Measurements from ENCODE around the gene RPTOR. TPM values are rescaled to one million over a fixed set of nuclear protein-coding genes. Genes with fewer than 3 reads are reported as not detected.

The RPTOR gene
- total RNA-seq, 1 experiment from 2014 or later, result 30.6 TPM

DNA sequence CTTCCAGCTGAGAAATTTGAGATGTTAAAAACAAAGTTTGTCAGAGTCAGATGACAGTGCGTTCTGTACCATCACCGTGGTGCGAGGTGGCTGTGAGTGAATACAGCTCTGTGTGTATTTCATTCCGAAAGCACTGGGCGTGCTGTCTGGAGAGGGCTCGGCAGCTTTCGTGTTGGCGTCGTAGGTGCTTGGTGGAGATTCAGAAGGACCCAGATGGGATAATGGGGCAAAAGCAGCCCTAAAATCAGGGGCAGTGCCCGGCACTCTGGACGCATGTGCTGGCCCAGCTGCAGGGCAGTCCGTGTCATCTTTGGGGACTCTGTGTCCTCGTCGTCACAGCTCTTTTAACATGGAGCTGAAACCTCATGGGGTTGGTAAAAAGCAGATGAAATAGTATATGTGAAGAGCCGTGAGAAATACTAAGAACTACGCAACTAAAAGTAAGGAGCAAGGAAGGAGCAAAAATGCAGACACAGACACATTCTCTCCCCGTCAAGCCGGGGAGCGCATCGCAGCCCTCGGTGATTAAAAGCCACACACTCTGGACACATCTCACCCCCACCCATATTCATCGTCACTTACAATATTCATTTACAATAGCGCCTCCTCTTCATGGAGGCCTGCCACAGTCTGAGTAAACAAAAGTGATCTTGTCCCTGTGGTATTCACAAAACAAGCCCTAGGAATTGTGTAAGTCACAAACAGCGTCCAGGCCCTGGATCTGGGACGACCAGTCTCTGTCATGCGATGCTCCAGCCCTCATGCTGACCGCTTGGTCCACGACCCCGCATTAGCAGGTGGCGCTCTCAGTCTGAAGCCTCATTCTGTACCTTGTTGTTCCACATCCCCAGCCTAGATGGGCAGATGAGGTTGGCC is 206.7 kb downstream of the RPTOR start:
- no peaks in the 10 kb centered on the region for H3K9me3 ChIP-seq (ENCODE audit: low read length)
- no peak overlapping the region for H3K27ac ChIP-seq (ENCODE audit: low read length)
- no peaks in the 10 kb centered on the region for H3K36me3 ChIP-seq (ENCODE audit: insufficient read depth, low read length)
- no peaks in the 10 kb centered on the region for H3K27me3 ChIP-seq (ENCODE audit: low read length)
- H2AFZ ChIP-seq (ENCODE audit: low read length), result no peak overlapping the region
- peaks cover 10% of the 10 kb centered on the region for H3K79me2 ChIP-seq (ENCODE audit: low read length)
- H4K20me1 ChIP-seq (ENCODE audit: insufficient read depth, low read depth, low read length), result no peaks in the 10 kb centered on the region
- DNase-seq, result no peak
- H3K4me2 ChIP-seq (ENCODE audit: low read depth, low read length, poor library complexity, severe bottlenecking), result no peak overlapping the region
- H3K9me2 ChIP-seq (replicated peaks; ENCODE audit: insufficient read depth, low read length), result no peaks in the 10 kb centered on the region
- H3K4me1 ChIP-seq (ENCODE audit: low read length), result no peaks in the 10 kb centered on the region
- no peak overlapping the region for H3K9ac ChIP-seq (ENCODE audit: low read length)
- no peak overlapping the region for H3K4me3 ChIP-seq (ENCODE audit: low read length)

DNA sequence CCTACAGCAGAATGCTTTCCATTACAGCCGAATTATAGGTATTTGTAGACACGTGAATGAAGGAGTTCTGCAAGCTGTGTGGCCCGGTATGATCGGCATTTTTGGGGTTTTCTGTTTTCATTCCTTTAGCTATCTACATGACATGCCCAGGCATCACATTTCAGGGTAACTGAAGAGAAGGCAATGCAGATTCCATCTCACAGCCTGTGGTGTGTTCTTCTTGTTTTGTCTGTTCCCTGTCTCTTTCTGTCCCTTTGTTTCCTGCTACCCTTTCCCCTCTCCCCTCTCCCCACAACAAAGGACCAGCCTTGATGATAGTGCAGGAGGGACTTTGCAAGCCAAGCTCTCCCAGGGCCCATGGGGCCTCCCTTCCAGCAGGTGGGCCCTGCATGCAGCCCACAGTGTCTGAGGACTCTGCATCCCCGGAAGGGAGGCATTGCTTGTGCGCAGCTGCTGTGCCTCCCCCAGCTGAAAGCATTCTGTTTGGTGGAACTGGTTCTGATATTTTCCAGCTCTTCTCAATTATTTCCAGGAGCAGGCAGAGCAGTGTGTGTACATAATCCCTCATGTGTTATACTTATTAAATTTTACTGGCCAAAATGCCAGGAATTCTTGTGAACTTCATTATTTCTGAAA is 207.4 kb downstream of the RPTOR start:
- no peaks in the 10 kb centered on the region for H3K36me3 ChIP-seq (ENCODE audit: insufficient read depth, low read length)
- H3K9me2 ChIP-seq (replicated peaks; ENCODE audit: insufficient read depth, low read length), result no peaks in the 10 kb centered on the region
- H3K9ac ChIP-seq (ENCODE audit: low read length), result no peak overlapping the region
- no peak overlapping the region for H3K4me3 ChIP-seq (ENCODE audit: low read length)
- no peak for DNase-seq
- H2AFZ ChIP-seq (ENCODE audit: low read length), result no peak overlapping the region
- H3K4me2 ChIP-seq (ENCODE audit: low read depth, low read length, poor library complexity, severe bottlenecking), result no peak overlapping the region
- H3K27me3 ChIP-seq (ENCODE audit: low read length), result no peaks in the 10 kb centered on the region
- H3K79me2 ChIP-seq (ENCODE audit: low read length), result peaks cover 5% of the 10 kb centered on the region
- no peaks in the 10 kb centered on the region for H4K20me1 ChIP-seq (ENCODE audit: insufficient read depth, low read depth, low read length)
- peak overlapping the region; percentile 31; the same call in 1 of the 2 replicates for H3K27ac ChIP-seq (ENCODE audit: low read length)
- no peaks in the 10 kb centered on the region for H3K9me3 ChIP-seq (ENCODE audit: low read length)
- H3K4me1 ChIP-seq (ENCODE audit: low read length), result no peaks in the 10 kb centered on the region

DNA sequence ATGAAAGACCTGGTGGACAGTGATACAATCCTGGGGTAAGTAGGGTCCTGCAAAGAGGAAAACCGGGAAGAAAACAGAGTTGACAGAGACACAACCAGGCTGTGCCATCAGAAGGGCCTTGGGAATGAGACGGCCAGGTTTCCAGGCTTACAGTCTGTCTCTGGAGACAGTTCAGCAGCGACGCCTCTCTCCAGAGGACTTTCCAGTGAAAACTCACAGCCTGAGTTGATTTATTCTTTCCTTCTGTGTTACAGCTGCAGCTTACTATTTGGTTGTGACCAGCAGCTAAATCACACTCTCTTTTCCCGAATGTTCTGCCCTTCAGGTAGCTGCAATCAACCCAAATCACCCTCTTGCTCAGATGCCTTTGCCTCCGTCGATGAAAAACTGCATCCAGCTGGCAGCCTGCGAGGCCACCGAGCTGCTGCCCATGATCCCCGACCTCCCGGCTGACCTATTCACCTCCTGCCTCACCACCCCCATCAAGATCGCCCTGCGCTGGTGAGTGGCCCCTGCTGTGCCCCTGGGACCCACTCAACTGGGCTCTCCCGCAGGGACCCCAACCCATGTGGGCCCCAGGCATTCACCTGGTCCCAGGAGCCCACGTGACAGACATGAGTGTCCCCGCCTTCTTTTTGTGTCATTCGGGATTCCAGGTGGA is 209.2 kb downstream of the RPTOR start:
- DNase-seq, result no peak
- H3K4me2 ChIP-seq (ENCODE audit: low read depth, low read length, poor library complexity, severe bottlenecking), result no peak overlapping the region
- peaks cover 8% of the 10 kb centered on the region for H3K79me2 ChIP-seq (ENCODE audit: low read length)
- no peaks in the 10 kb centered on the region for H3K27me3 ChIP-seq (ENCODE audit: low read length)
- no peak overlapping the region for H3K4me3 ChIP-seq (ENCODE audit: low read length)
- no peaks in the 10 kb centered on the region for H3K36me3 ChIP-seq (ENCODE audit: insufficient read depth, low read length)
- peaks cover 10% of the 10 kb centered on the region for H3K4me1 ChIP-seq (ENCODE audit: low read length)
- H3K9me3 ChIP-seq (ENCODE audit: low read length), result no peaks in the 10 kb centered on the region
- no peaks in the 10 kb centered on the region for H4K20me1 ChIP-seq (ENCODE audit: insufficient read depth, low read depth, low read length)
- no peak overlapping the region for H3K9ac ChIP-seq (ENCODE audit: low read length)
- H3K9me2 ChIP-seq (replicated peaks; ENCODE audit: insufficient read depth, low read length), result no peaks in the 10 kb centered on the region
- H3K27ac ChIP-seq (ENCODE audit: low read length), result no peak overlapping the region
- H2AFZ ChIP-seq (ENCODE audit: low read length), result no peak overlapping the region

DNA sequence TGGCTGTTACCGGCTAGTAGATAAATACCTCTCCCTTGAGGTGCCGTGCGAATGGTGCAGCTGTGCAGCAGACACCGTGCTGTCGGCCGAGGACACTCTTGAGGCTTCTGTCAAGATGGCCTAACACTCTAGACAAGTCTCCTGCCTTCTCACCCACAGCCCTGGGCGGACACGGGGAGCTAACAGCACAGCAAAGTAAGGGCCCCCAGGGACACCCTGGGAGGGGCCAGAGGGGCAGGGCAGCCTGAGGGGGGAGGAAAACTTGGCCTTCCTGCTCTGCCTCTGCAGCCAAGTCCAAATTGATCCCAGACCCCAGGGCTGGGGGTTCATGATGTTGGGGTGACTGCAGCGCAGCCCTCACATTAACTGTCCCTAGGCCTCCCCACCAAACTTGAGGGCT is 210.2 kb downstream of the RPTOR start:
- Histone ChIP-seq H4K20me1 (ENCODE audit: insufficient read depth, low read depth, low read length) (no peaks in the 10 kb centered on the region), H3K4me3 (ENCODE audit: low read length) (no peak overlapping the region), H3K79me2 (ENCODE audit: low read length) (peaks cover 16% of the 10 kb centered on the region), H3K9ac (ENCODE audit: low read length) (no peak overlapping the region), H2AFZ (ENCODE audit: low read length) (no peak overlapping the region), H3K4me2 (ENCODE audit: low read depth, low read length, poor library complexity, severe bottlenecking) (no peak overlapping the region), H3K36me3 (ENCODE audit: insufficient read depth, low read length) (no peaks in the 10 kb centered on the region), H3K4me1 (ENCODE audit: low read length) (peaks cover 21% of the 10 kb centered on the region), H3K9me2 (replicated peaks; ENCODE audit: insufficient read depth, low read length) (no peaks in the 10 kb centered on the region), H3K9me3 (ENCODE audit: low read length) (no peaks in the 10 kb centered on the region), H3K27ac (ENCODE audit: low read length) (no peak overlapping the region), H3K27me3 (ENCODE audit: low read length) (no peaks in the 10 kb centered on the region)
- no peak for DNase-seq

DNA sequence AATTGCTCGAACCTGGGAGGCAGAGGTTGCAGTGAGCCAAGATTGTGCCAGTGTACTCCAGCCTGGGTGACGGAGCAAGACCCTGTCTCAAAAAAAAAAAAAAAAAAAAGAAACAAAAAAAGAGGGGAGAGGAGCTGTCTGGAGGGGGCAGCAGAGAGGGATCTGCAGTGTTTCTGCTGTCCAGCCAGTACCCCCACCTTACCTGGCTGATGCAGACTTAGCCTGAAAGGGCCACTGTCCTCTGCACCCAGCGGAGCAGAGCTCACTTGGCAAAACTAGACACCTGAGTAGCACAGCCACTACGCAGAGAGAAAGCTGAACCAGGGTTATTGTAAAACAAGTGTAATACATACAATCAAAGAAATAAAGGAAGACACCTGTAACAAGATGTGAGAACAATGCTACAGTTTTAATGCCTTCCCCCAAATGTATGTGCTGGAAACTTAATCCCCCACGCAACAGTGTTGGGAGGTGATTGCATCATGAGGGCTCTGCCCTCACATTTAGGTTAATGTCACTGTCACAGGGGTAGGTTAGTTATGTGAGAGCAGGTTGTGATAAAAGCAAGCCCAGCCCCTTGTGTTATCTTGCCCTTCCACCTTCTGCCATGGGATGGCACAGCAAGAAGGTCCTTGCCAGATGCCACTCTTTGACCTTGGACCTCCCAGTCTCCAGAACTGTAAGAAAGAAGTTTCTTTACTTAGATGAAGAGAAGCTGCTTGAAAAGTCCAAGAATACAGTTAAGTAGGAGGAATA is 211.2 kb downstream of the RPTOR start:
- Histone ChIP-seq H3K9me2 (replicated peaks; ENCODE audit: insufficient read depth, low read length) (no peaks in the 10 kb centered on the region), H3K9ac (ENCODE audit: low read length) (no peak overlapping the region), H3K27ac (ENCODE audit: low read length) (0 out of 2 replicates have a peak overlapping the region, but pooled peaks have one; percentile 44), H3K27me3 (ENCODE audit: low read length) (no peaks in the 10 kb centered on the region), H3K36me3 (ENCODE audit: insufficient read depth, low read length) (no peaks in the 10 kb centered on the region), H3K79me2 (ENCODE audit: low read length) (peaks cover 18% of the 10 kb centered on the region), H3K4me1 (ENCODE audit: low read length) (peaks cover 30% of the 10 kb centered on the region), H2AFZ (ENCODE audit: low read length) (no peak overlapping the region), H3K4me2 (ENCODE audit: low read depth, low read length, poor library complexity, severe bottlenecking) (no peak overlapping the region), H4K20me1 (ENCODE audit: insufficient read depth, low read depth, low read length) (no peaks in the 10 kb centered on the region), H3K9me3 (ENCODE audit: low read length) (no peaks in the 10 kb centered on the region), H3K4me3 (ENCODE audit: low read length) (no peak overlapping the region)
- DNase-seq, result peak; percentile 59

DNA sequence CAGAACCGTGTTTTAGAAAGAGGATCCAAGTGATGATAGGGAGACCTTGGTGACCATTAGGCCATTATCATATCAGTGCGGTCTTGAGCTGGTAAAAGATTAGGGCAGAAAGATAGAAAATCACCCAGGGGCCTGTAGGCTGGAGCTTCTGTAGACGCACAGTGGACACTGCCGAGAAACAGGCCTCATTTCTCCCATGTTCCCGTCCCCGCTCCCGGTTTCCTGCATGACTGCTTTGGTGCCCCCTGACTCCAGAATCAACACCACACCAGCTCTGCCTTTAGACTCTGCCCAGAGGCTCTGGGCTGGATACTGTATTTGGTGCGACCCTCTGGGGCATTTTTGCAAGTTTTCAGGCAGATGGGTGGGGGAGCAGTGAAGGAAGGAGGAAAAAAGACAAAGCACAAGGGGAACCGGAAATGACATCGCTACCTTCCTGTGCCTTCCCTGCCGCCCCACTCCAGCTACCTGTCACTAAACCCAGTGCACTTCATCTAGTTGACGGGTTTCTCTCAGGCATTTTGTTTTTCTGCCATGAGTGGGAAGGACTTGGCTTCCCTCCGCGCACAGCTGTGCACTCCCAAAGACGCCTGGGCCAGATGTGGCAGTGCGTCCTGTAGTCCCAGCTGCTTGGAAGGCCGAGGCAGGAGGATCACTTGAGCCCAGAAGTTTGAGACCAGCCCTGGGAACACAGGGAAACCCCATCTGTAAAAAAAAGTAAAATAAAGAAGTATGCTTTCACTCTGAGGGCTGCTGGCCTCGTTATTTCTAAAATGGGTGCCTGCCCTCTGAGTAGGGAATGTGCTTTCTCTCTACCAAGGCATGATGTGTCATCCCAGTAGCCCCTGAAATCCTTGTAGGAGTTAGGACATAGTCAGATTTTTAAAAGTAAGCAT is 214.1 kb downstream of the RPTOR start:
- Histone ChIP-seq H3K27me3 (ENCODE audit: low read length) (no peaks in the 10 kb centered on the region), H3K4me1 (ENCODE audit: low read length) (peaks cover 49% of the 10 kb centered on the region), H2AFZ (ENCODE audit: low read length) (no peak overlapping the region), H3K4me2 (ENCODE audit: low read depth, low read length, poor library complexity, severe bottlenecking) (peak overlapping the region; percentile 60), H3K9me2 (replicated peaks; ENCODE audit: insufficient read depth, low read length) (no peaks in the 10 kb centered on the region), H3K36me3 (ENCODE audit: insufficient read depth, low read length) (no peaks in the 10 kb centered on the region), H3K4me3 (ENCODE audit: low read length) (no peak overlapping the region), H3K9ac (ENCODE audit: low read length) (peak overlapping the region; percentile 32), H3K9me3 (ENCODE audit: low read length) (no peaks in the 10 kb centered on the region; the same call in 1 of the 2 replicates), H3K79me2 (ENCODE audit: low read length) (peaks cover 39% of the 10 kb centered on the region), H4K20me1 (ENCODE audit: insufficient read depth, low read depth, low read length) (no peaks in the 10 kb centered on the region), H3K27ac (ENCODE audit: low read length) (peak overlapping the region; percentile 77)
- DNase-seq, result no peak

DNA sequence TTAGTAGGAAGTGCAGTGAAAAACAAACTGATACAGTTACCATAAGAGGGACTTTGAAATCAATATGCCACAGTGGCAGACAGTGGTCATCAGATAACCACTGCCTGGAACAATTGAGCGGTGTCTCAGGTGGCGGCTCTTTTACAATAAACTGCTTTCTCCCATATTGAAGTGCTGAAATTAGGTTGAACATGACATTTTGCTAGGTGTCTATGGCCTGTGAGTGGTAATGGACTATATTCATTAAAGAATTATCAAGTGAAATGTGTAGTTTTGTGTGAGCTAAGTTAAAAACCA is 214.7 kb downstream of the RPTOR start:
- Histone ChIP-seq H4K20me1 (ENCODE audit: insufficient read depth, low read depth, low read length) (no peaks in the 10 kb centered on the region), H3K9ac (ENCODE audit: low read length) (peak overlapping the region; percentile 32), H3K4me3 (ENCODE audit: low read length) (no peak overlapping the region), H3K4me2 (ENCODE audit: low read depth, low read length, poor library complexity, severe bottlenecking) (peak overlapping the region; percentile 60), H2AFZ (ENCODE audit: low read length) (no peak overlapping the region), H3K36me3 (ENCODE audit: insufficient read depth, low read length) (no peaks in the 10 kb centered on the region), H3K27me3 (ENCODE audit: low read length) (no peaks in the 10 kb centered on the region), H3K9me2 (replicated peaks; ENCODE audit: insufficient read depth, low read length) (no peaks in the 10 kb centered on the region), H3K79me2 (ENCODE audit: low read length) (peaks cover 39% of the 10 kb centered on the region), H3K27ac (ENCODE audit: low read length) (peak overlapping the region; percentile 77), H3K4me1 (ENCODE audit: low read length) (peaks cover 49% of the 10 kb centered on the region), H3K9me3 (ENCODE audit: low read length) (no peaks in the 10 kb centered on the region; the same call in 1 of the 2 replicates)
- DNase-seq, result no peak

Measured in Karpas-422 (cell line).